NCI-H1694 (cell line): ENCODE data around the gene HINT3.
"Not testable (repeated sequence)": the region's sequence is repeated elsewhere in the genome, so short reads cannot be mapped to it uniquely, and the experiment has no call there.

ENCODE experiments used
- DNase-seq: peaks from one replicate; lab custom pipeline; 2025; lab: John Stamatoyannopoulos, UW

The HINT3 gene

GRCh38 chr6:125962900-125963497 lies 6.4 kb downstream of the HINT3 start:
- DNase-seq, result no peak

GRCh38 chr6:125963817-125964216 lies 7.2 kb downstream of the HINT3 start:
- no peak for DNase-seq

- DNase-seq, result no peak
These were observed 10.0 kb downstream of the HINT3 start for GRCh38 chr6:125966569-125966968.

- DNase-seq, result no peak
These were observed 11.9 kb downstream of the HINT3 start for GRCh38 chr6:125968493-125968892.

GRCh38 chr6:125970760-125971159 lies 14.2 kb downstream of the HINT3 start:
- no peak for DNase-seq

- DNase-seq, result not testable (repeated sequence)
These were observed 15.9 kb downstream of the HINT3 start for GRCh38 chr6:125972478-125972877.

GRCh38 chr6:125974214-125974866 lies 17.8 kb downstream of the HINT3 start:
- DNase-seq, result peak; percentile 43

- no peak for DNase-seq
These were observed 22.5 kb downstream of the HINT3 start for GRCh38 chr6:125979101-125979500.

- no peak for DNase-seq
These were observed 25.1 kb downstream of the HINT3 start for GRCh38 chr6:125981571-125982185.

GRCh38 chr6:125983246-125983945 lies 26.8 kb downstream of the HINT3 start:
- no peak for DNase-seq

GRCh38 chr6:125984311-125984710 lies 27.7 kb downstream of the HINT3 start:
- no peak for DNase-seq

- DNase-seq, result no peak
These were observed 29.0 kb downstream of the HINT3 start for GRCh38 chr6:125985522-125985921.

- no peak for DNase-seq
These were observed 29.4 kb downstream of the HINT3 start for GRCh38 chr6:125985979-125986300.

- DNase-seq, result peak; percentile 70
These were observed 29.9 kb downstream of the HINT3 start, which contains the start of gene TRMT11 for GRCh38 chr6:125986301-125987025. TRMT11 (plus strand) TSS chr6:125986540; CDS start chr6:125986551, 11 bp downstream.

GRCh38 chr6:125987026-125987617 lies 30.6 kb downstream of the HINT3 start:
- no peak for DNase-seq

GRCh38 chr6:125988280-125988679 lies 31.7 kb downstream of the HINT3 start:
- no peak for DNase-seq

- DNase-seq, result no peak
These were observed 33.1 kb downstream of the HINT3 start for GRCh38 chr6:125989631-125990030.

- DNase-seq, result no peak
These were observed 35.1 kb downstream of the HINT3 start for GRCh38 chr6:125991653-125992052.

- DNase-seq, result no peak
These were observed 38.3 kb downstream of the HINT3 start for GRCh38 chr6:125994670-125995488.

- peak; percentile 40 for DNase-seq
These were observed 39.5 kb downstream of the HINT3 start for GRCh38 chr6:125995972-125996580.
